HG02840 (cell line): ENCODE results near the gene SOWAHB.
"Not testable (repeated sequence)": the region's sequence is repeated elsewhere in the genome, so short reads cannot be mapped to it uniquely, and the experiment has no call there.

Source experiments
- ATAC-seq: cut with Tn5 transposase; IDR thresholded peaks from one replicate; pipeline ENCODE4 v1.9.1; 2021; ENCODE audit warnings: mild to moderate bottlenecking, moderate library complexity, moderate number of reproducible peaks; ENCODE audit not compliant: unreplicated experiment, low FRiP score

SOWAHB gene

DNA sequence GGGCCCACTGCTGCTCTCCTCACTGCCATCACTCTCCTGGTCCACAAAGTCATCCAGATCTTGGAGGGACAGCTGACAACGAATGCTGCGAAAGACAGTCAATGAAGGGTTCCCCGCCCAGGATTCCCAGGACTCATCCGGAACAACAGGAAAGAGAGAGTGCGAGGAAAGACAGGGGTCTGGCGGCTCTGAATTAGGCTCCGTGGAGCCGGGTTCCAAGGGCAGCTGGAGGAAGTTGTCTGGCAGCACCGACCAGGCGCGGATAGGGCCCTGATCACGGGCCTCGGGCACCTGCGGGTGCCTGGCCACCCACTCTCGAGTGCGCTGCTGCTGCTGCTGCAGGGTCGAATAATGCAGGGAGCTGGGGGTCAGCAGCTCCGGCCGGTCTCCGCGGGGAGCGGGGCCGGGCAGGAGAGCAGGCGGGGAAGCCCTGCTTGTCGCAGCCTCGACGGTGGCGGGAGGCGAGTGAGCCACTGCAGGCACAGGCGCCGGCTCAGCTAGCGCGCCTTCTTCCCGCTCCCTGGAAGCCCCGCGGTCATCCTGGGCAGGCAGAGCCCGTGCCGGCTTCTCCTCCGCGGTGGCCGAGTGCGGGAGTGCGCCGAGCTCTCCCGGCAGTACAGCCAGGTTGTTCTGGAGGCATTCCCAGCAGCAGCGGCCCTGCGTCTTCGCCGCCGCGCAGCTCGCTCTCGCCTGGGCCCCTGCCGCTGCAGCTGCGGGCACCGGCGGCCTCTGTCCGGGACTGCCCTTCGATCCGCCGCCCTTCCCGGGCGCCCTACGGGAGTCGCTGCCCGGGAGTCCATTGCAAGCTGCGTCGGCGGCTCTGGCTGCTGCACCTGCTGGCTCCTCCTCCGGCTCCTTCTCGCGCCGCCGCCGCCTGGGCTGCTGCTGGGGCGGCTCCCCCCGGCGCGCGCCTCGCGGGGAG lies 1.1 kb downstream of the SOWAHB start:
- no peak for ATAC-seq

DNA sequence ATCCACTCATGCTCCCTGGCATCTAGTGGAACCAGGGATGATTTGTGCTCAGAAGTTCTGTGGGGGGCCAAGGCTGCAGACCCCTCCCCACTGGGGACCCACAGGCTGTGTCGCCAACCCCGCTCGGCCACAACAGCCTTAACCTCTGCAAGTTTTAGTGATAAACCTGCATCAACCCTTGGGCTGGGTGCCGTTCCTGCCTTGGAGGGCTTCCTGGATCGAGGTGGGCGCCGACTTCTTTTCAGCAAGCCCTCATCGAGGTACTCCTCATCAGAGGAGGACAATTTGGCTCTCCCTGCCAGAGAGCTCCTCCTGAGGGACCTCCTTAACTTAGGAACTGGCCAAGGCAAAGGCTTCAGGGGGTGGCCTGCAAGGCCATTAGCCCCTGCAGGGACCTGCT lies 1.9 kb downstream of the SOWAHB start:
- ATAC-seq = no peak

- no peak for ATAC-seq
Measured at GRCh38 chr4:76895619-76896018, 2.3 kb downstream of the SOWAHB start.

- ATAC-seq = no peak
Measured at GRCh38 chr4:76894537-76895255, 3.2 kb downstream of the SOWAHB start.

- no peak for ATAC-seq
Measured at GRCh38 chr4:76892601-76893000, 5.3 kb downstream of the SOWAHB start.

- no peak for ATAC-seq
Measured at GRCh38 chr4:76892001-76892400, 5.9 kb downstream of the SOWAHB start.

DNA sequence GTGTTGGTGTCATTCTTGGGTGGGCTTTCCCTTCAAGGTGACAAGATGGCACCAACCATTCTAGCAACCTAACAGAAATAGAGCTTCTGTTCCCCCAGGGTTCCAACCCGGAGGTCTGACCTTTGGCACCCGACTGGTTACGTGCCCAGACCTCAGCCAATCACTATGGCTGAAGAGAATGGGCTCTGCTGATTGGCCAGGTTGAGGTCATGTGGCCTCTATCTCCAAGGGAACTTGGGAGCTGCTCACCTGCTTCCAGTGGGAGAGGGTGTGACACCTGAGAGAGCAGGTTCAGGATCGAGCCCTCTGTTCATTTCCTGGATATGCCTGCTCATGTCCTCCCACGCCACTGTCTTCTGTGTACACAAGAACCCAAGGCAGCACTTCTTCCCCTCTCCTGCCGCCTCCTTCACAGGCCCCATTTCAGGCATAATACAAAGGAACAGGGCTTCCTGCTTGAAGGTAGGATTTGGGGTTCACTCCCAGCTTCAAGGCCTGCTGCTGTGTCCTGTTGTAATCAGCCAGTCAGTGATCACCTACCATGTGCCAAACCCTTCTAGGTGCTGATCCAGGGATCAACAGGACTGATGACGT lies 11.0 kb downstream of the SOWAHB start:
- ATAC-seq = no peak

- no peak for ATAC-seq
Measured at GRCh38 chr4:76886214-76886613, 11.7 kb downstream of the SOWAHB start.

GRCh38 chr4:76883147-76883546 lies 14.8 kb downstream of the SOWAHB start:
- no peak for ATAC-seq

DNA sequence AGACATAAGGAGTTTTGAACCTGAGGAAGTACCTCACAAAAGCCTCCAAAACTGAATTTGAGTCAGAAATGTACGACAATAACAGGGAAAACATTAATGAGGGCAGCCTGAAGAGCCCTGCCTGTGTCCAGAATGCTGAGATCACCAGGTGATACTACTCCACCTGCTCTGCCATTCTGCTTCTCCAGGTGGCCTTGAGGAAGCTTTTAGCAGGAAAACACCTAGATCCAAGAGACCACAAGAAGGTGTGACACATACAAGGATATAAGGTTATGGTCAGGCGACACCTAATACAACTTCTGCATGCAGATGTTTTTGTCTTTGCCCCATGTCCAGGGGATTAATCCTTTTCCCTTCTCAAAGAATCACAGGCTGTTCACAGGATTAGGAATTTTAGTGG lies 15.3 kb downstream of the SOWAHB start:
- no peak for ATAC-seq

DNA sequence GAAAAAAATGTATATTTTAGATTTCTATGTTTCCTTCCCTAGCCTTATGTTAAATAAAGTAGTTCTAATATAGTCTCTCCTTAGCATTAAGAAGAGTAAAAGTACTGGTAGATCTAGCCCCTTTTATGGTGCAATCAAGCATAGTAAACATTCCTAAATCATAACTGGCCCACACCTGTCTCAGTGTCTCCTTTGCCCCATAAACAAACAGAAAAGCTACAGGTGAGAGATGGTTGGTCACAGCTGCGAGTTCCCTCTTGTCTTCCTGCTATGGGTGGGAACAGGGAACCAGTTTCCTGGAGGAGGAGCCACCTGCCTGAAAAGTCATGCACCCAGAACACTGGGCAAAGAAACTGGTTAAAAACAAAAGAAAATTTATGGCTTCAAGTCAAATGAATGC lies 16.6 kb downstream of the SOWAHB start:
- no peak for ATAC-seq

DNA sequence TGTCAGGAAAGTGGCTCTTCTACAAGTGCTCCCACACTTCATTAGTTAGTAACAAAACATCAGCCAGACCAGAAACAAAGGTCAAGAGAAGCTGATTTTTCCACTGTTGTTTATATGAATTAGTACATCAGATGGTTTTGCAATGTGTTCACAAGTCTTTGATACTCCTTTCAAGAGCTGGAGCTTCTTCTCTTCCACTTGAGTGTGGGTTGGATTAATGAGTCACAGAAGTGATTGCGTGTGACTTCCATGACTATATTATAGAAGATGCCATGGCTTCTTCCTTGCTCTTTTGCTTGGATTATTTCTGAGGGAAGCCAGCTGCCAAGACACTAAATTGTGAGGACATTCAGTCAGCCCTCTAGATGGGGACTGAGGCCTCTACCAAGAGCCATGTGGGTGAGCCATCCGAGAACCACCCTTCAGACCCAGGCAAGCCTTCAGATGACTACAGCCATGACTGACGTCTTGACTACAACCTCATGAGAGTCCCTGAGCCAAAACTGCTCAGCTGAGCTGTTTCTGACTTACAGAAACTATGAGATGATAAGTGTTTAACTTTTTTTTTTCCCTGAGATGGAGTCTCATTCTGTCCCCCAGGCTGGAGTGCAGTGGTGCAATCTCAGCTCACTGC lies 18.1 kb downstream of the SOWAHB start:
- no peak for ATAC-seq

DNA sequence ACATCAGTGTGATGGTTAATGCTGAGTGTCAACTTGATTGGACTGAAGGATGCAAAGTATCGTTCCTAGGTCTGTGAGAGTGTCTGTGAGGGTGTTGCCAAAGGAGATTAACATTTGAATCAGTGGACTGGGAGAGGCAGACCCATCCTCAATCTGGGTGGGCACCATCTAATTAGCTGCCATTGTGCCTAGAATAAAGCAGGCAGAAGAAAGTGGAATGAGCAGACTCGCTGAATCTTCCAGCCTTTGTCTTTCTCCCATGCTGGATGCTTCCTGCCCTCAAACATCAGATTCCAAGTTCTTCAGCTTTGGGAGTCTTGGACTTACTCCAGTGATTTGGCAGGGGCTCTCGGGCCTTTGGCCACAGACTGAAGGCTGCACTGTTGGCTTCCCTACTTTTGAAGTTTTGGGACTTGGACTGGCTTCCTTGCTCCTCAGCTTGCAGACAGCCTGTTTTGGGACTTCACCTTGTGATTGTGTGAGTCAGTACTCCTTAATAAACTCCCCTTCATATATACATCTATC lies 19.2 kb downstream of the SOWAHB start:
- not testable (repeated sequence) for ATAC-seq

DNA sequence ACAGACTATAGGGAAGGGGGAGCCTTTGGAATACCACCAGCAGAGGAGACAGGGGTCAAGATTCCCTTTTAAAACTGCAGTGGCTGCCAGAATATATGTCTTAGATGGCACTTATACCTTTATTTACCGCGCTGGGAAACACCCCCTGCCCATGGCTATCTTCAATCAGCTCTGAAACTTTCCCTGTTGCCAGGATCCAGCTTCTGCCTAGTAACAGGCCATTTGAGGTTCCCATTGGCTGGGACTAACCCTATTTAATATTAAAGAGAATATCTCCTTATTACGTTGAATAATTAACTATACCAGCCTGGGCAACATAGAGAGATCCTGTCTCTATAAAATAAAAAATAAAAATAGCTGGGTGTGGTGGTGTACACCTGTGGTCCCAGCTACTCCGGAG lies 23.8 kb downstream of the SOWAHB start:
- ATAC-seq = no peak

DNA sequence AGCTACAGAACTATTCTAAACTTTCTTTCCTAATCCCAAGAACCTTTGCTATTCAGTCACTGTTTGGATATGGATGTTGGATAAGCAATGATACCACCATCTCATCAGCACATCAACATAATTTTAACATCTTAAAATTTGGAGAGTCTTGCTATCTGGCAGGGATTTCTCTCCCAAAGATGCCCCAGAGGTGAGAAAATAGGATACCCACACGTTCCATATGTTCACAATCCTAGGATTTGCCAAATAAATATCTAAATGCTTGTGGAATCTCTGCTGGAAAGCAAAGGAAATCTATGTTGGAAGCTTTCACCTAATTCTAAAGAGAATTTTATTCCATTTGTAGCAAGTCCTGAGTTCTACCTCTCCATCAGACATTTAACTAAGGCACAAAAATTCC lies 24.4 kb downstream of the SOWAHB start:
- no peak for ATAC-seq

DNA sequence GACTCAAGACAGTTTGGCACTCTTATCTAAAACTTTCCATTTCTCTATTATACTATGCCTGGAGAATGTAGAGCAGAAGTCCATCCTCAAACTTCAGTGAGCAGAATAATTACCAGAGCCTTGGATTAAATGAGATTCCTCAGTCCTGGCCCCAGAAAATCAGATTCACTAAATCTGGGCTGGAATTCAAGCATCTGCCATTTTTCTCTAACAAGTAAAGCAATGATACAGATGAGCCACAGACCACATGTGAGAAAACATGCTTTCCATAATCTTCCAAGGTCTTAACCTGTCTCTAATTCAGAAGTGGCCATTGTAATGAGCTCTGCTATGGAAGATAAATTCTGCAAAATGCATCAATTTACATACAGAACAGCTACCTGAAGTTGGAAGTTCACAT lies 25.4 kb downstream of the SOWAHB start:
- no peak for ATAC-seq

DNA sequence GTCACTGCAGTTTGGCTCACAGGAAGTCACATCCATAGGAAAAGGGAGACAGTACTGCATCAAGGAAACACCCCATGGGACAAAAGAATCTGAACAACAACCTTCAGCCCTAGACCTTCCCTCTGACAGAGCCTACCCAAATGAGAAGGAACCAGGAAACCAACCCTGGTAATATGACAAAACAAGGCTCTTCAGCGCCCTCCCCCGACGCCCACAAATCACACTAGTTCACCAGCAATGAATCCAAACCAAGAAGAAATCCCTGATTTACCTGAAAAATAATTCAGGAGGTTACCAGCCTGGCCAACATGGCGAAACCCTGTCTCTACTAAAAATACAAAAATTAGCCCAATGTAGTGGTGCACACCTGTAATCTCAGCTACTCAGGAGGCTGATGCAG lies 29.2 kb downstream of the SOWAHB start:
- ATAC-seq = not testable (repeated sequence)

- no peak for ATAC-seq
Measured at GRCh38 chr4:76867880-76868655, 29.9 kb downstream of the SOWAHB start.

DNA sequence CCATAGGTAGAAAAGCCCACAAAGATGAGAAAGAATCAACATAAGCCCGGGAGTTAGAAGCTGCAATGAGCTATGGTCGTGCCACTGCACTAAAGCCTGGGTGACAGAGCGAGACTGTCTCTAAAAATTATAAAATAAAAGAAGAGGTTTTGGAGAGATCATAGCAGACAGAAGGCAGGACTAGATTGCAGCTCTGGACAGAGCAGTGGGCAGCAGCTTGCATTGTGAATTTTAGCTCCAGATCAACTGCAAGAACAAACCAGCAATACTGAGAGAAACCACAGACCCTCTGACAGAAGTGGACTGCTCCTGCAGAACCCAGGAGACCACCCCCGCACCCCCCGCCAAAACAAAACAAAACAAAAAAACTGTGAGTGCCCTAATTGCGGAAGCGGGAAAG lies 30.6 kb downstream of the SOWAHB start:
- no peak for ATAC-seq

DNA sequence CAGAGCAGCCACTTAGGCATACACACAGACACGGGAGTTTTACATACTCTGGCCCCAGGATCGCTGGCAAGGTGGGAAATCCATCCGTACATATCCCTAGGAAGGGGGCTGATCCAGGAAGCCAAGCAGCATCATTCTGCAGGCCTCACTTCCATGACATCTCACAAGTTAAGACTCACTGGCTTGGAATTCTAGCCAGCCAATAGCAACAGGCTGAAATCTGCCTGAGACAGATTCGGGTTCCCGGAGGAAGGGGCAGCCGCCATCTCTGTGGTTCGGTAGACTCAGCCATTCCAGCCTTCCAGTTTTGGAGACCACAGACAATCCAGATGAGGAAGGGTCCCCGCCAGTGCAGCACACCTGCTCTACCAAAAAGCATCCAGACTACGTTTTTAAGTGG lies 31.3 kb downstream of the SOWAHB start:
- ATAC-seq = no peak
